Right lobe of liver (tissue), 4 donors: ENCODE data around the gene FUT1.

Experiments
- POLR2A ChIP-seq: fragments of 450-650 bp; IDR thresholded peaks from one replicate; pipeline ENCODE4 v1.6.1; 2017; ENCODE audit warnings: antibody characterized with exemption, mild to moderate bottlenecking
- TF ChIP-seq, protein P1 (sequence below), 4 donors: fragments of 200-600 bp in 3 of 4; fragments of 450-650 bp in 1 of 4; IDR thresholded peaks; one replicate each; pipeline versions ENCODE4 v1.5.1 to v1.8.0; 2016 to 2022; ENCODE audit warnings: antibody characterized with exemption in 4 of 4, mild to moderate bottlenecking in 2 of 4
- donor health status: DM: no; HTN: no; CAD: no.
- donor health status: DM: no; HTN: no; CAD: no.
- donor health status: DM: no; HTN: yes; CAD: no.

DNA sequence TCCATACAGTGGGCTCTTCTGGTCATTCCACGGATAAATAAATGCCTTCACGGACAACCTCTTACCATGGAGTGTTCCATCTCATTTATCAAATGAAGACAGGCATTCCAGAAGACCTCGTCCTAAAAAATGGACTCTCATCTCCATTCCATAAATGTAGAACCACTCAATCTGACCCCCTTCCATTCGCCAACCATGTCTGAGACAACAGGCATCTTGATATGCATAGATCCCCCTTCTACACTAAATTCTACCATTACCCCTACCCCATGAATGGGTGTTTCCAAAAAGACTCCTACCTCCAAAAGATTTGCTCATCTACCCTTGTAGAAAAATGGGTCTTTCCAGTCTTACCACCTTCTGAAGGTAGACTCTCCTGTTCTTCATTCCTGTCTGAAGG, 21.0 kb downstream of the FUT1 start:
- TF ChIP-seq, protein P1, sequence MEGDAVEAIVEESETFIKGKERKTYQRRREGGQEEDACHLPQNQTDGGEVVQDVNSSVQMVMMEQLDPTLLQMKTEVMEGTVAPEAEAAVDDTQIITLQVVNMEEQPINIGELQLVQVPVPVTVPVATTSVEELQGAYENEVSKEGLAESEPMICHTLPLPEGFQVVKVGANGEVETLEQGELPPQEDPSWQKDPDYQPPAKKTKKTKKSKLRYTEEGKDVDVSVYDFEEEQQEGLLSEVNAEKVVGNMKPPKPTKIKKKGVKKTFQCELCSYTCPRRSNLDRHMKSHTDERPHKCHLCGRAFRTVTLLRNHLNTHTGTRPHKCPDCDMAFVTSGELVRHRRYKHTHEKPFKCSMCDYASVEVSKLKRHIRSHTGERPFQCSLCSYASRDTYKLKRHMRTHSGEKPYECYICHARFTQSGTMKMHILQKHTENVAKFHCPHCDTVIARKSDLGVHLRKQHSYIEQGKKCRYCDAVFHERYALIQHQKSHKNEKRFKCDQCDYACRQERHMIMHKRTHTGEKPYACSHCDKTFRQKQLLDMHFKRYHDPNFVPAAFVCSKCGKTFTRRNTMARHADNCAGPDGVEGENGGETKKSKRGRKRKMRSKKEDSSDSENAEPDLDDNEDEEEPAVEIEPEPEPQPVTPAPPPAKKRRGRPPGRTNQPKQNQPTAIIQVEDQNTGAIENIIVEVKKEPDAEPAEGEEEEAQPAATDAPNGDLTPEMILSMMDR (IDR thresholded peaks at IDR 0.05): no peak
- TF ChIP-seq POLR2A: no peak
